Spleen (tissue), 11 donors: ENCODE results near the gene TMEM273. TPM values are rescaled to one million over a fixed set of nuclear protein-coding genes. Genes with fewer than 3 reads are reported as not detected.

ENCODE experiments used
- DNase-seq: peaks from one replicate; pipeline ENCODE4 v3.0.0-alpha.2; 2020
- H3K27ac ChIP-seq, 8 donors: fragments of 200-600 bp; sonication (generic) in 7 of 8; 1 replicate in 4 of 8; 2 replicates in 4 of 8; pipeline versions ENCODE4 v1.5.0 to v1.8.0; 2016 to 2021; ENCODE audit warnings: inconsistent platforms in 4 of 8, mild to moderate bottlenecking in 4 of 8, moderate library complexity in 1 of 8
- H3K27me3 ChIP-seq, 7 donors: fragments of 200-600 bp; sonication (generic) in 6 of 7; replicated peaks in 1 of 7; 1 replicate in 4 of 7; 2 replicates in 3 of 7; pipeline versions ENCODE4 v1.5.0 to v1.8.0; 2016 to 2021; ENCODE audit warnings: inconsistent platforms in 3 of 7, mild to moderate bottlenecking in 1 of 7
- H3K36me3 ChIP-seq, 6 donors: fragments of 200-600 bp; sonication (generic) in 5 of 6; 1 replicate in 4 of 6; 2 replicates in 2 of 6; pipeline versions ENCODE4 v1.5.0 to v1.8.0; 2016 to 2021; ENCODE audit warnings: inconsistent platforms in 2 of 6
- H3K4me1 ChIP-seq, 6 donors: fragments of 200-600 bp; sonication (generic) in 5 of 6; 1 replicate in 3 of 6; 2 replicates in 3 of 6; pipeline versions ENCODE4 v1.5.0 to v1.8.0; 2016 to 2021; ENCODE audit warnings: inconsistent platforms in 3 of 6
- H3K4me3 ChIP-seq, 8 donors: fragments of 200-600 bp; sonication (generic) in 7 of 8; 1 replicate in 4 of 8; 2 replicates in 4 of 8; pipeline versions ENCODE4 v1.5.0 to v1.8.0; 2016 to 2021; ENCODE audit warnings: inconsistent platforms in 4 of 8, mild to moderate bottlenecking in 4 of 8, moderate library complexity in 2 of 8
- H3K9me3 ChIP-seq, 8 donors: fragments of 200-600 bp; sonication (generic) in 7 of 8; 1 replicate in 4 of 8; 2 replicates in 4 of 8; pipeline versions ENCODE4 v1.5.0 to v1.8.0; 2016 to 2021; ENCODE audit warnings: inconsistent platforms in 4 of 8
- CTCF ChIP-seq, 11 experiments: fragments of 200-600 bp in 7 of 11; fragments of 450-650 bp in 4 of 11; sonication (generic) in 4 of 11; IDR thresholded peaks in 8 of 11; conservative IDR thresholded peaks in 3 of 11; 1 replicate in 7 of 11; 2 replicates in 4 of 11; pipeline versions ENCODE4 v1.4.0 to v1.8.0; 2016 to 2021; ENCODE audit warnings: antibody characterized with exemption in 11 of 11, inconsistent platforms in 4 of 11, mild to moderate bottlenecking in 1 of 11
- POLR2A ChIP-seq, 3 donors: fragments of 450-650 bp; IDR thresholded peaks; one replicate each; pipeline ENCODE4 v1.5.1; 2017; ENCODE audit warnings: antibody characterized with exemption in 3 of 3, mild to moderate bottlenecking in 1 of 3
- POLR2AphosphoS5 ChIP-seq, 3 donors: sonication (generic); formaldehyde crosslinking; IDR thresholded peaks; one replicate each; pipeline ENCODE4 v1.5.1; 2017; ENCODE audit warnings: antibody characterized with exemption in 3 of 3
- WGBS, 5 donors: extraction: QIAGEN DNeasy Blood & Tissue Kit in 3 of 5; methylation state at CpG; one replicate each; pipeline versions ENCODE4 v1.1.5 to v1.1.7; 2013 to 2018; 5-methylcytosine and 5-hydroxymethylcytosine counted together
- intact Hi-C: fragments of 100-400 bp; cut with DNase I; formaldehyde crosslinking; loops from one replicate; pipeline ENCODE4 v1.15.0; 2023; ENCODE audit warnings: low total_unique reads
- polyA plus RNA-seq, 3 donors: library from polyadenylated mRNA; stranded (reverse); fragments of 200-250 nt; gene quantifications; one replicate each; pipeline ENCODE4 v1.2.1, GENCODE V29; 2013
- total RNA-seq, 7 donors: library from RNA; depleted of rRNA in 3 of 7; stranded (reverse); fragments of >200 nt in 3 of 7; fragmentation: NEBNext Ultra II Directional in 4 of 7; extraction: Animal tissue kit (Norgen Biotek cat#: 25700) in 4 of 7; gene quantifications; one replicate each; pipeline versions ENCODE4 v1.1.0 to v1.2.1, GENCODE V29; 2016 to 2021
- donor health status: healthy with polysubstance abuse.
- donor health status: DM: no; HTN: no; CAD: no; lungs with moderate emphysema.
- donor health status: DM: no; HTN: no; CAD: no.
- donor health status: Bipolar disorder and iron deficiency.
- donor health status: healthy.
- donor health status: DM: no; HTN: no; CAD: no.
- donor health status: DM: yes; HTN: yes; CAD: no.

TMEM273 gene
- total and polyA plus RNA-seq, 10 donors = 25.6 to 64.5 (median 33.4) TPM

GRCh38 chr10:49194212-49194920 is 6.2 kb upstream of the TMEM273 start:
- Histone ChIP-seq H3K9me3 (no peaks in the 10 kb centered on the region), H3K27ac (peak overlapping the region in 7 of 8 donors; percentile 23 to 73 (median 63)), H3K4me3 (no peak overlapping the region), H3K4me1 (peaks cover 10 to 40% (median 26%) of the 10 kb centered on the region in 6 donors), H3K36me3 (no peaks in the 10 kb centered on the region), H3K27me3 (no peaks in the 10 kb centered on the region)
- TF ChIP-seq POLR2A (IDR thresholded peaks at IDR 0.05) (no peak), POLR2AphosphoS5 (IDR thresholded peaks at IDR 0.05) (peak in 1 of 3 donors; percentile 22)
- DNase-seq = no peak
- WGBS, 5 donors = 34 to 45% (median 40%) methylated on average over 8 of the region's 8 CpGs
- intact Hi-C loops = no loop called here

- H3K36me3 ChIP-seq = no peaks in the 10 kb centered on the region
- H3K4me3 ChIP-seq = no peak overlapping the region
- DNase-seq = no peak
- H3K27ac ChIP-seq = peak overlapping the region in 6 of 8 donors; percentile 65 to 90 (median 80)
- H3K9me3 ChIP-seq = no peaks in the 10 kb centered on the region
- no peak for TF ChIP-seq POLR2AphosphoS5 (IDR thresholded peaks at IDR 0.05)
- TF ChIP-seq POLR2A (IDR thresholded peaks at IDR 0.05) = no peak
- no peak for TF ChIP-seq CTCF (IDR thresholded peaks at IDR 0.05 in 8 of 11, conservative IDR thresholded peaks at IDR 0.05 in 3 of 11)
- intact Hi-C loops = no loop called here
- peaks cover 26 to 70% (median 56%) of the 10 kb centered on the region in 6 donors for H3K4me1 ChIP-seq
- 45 to 57% (median 53%) methylated on average over 1 of the region's 1 CpG for WGBS, 5 donors
- H3K27me3 ChIP-seq = no peaks in the 10 kb centered on the region
These were observed 3.2 kb upstream of the TMEM273 start for GRCh38 chr10:49191349-49191748.

- peak overlapping the region in 7 of 8 donors; percentile 65 to 90 (median 78) for H3K27ac ChIP-seq
- peaks cover 26 to 81% (median 68%) of the 10 kb centered on the region in 6 donors for H3K4me1 ChIP-seq
- no peaks in the 10 kb centered on the region for H3K36me3 ChIP-seq
- 84 to 91% (median 90%) methylated on average over 6 of the region's 6 CpGs for WGBS, 5 donors
- peak overlapping the region in 1 of 8 donors; percentile 60 for H3K4me3 ChIP-seq
- no peaks in the 10 kb centered on the region for H3K27me3 ChIP-seq
- H3K9me3 ChIP-seq = no peaks in the 10 kb centered on the region
- peak; percentile 74 for DNase-seq
- intact Hi-C loops = no loop called here
- TF ChIP-seq CTCF (IDR thresholded peaks at IDR 0.05 in 8 of 11, conservative IDR thresholded peaks at IDR 0.05 in 3 of 11) (no peak), POLR2A (IDR thresholded peaks at IDR 0.05) (no peak), POLR2AphosphoS5 (IDR thresholded peaks at IDR 0.05) (no peak)
These were observed 1.2 kb upstream of the TMEM273 start for GRCh38 chr10:49189422-49189821.

- Histone ChIP-seq H3K27ac (peak overlapping the region in 7 of 8 donors; percentile 22 to 90 (median 78)), H3K4me3 (peak overlapping the region in 6 of 8 donors; percentile 18 to 64 (median 30)), H3K36me3 (no peaks in the 10 kb centered on the region), H3K4me1 (peaks cover 37 to 97% (median 85%) of the 10 kb centered on the region in 6 donors), H3K9me3 (no peaks in the 10 kb centered on the region), H3K27me3 (no peaks in the 10 kb centered on the region)
- intact Hi-C loops = no loop called here
- DNase-seq = peak; percentile 76
- WGBS, 5 donors = 42 to 54% (median 45%) methylated on average over 8 of the region's 8 CpGs
- TF ChIP-seq POLR2AphosphoS5 (IDR thresholded peaks at IDR 0.05) = no peak
- no peak for TF ChIP-seq CTCF (IDR thresholded peaks at IDR 0.05 in 8 of 11, conservative IDR thresholded peaks at IDR 0.05 in 3 of 11)
- no peak for TF ChIP-seq POLR2A (IDR thresholded peaks at IDR 0.05)
These were observed 1.1 kb downstream of the TMEM273 start for GRCh38 chr10:49187044-49187484.
